NCI-H460 (cell line): ENCODE data around the gene STK39. TPM values are rescaled to one million over a fixed set of nuclear protein-coding genes. Genes with fewer than 3 reads are reported as not detected.

Source experiments
- DNase-seq: peaks from one replicate; pipeline ENCODE4 v3.0.0-alpha.2; 2016; ENCODE audit warnings: low read depth; ENCODE audit errors: extremely low read depth
- total RNA-seq: library from RNA; depleted of rRNA; stranded (reverse); fragments of >200 nt; shearing (Covaris generic); gene quantifications from 2 replicates; pipeline ENCODE4 v1.2.3, GENCODE V29; 2014

The STK39 gene
- total RNA-seq, 1 experiment from 2014 or later: 18.3 TPM

GRCh38 chr2:168185583-168186274 is 61.7 kb downstream of the STK39 start:
- no peak for DNase-seq

GRCh38 chr2:168184681-168185513 is 62.5 kb downstream of the STK39 start:
- no peak for DNase-seq

- no peak for DNase-seq
Observed at GRCh38 chr2:168183308-168183997, 63.9 kb downstream of the STK39 start.

GRCh38 chr2:168182550-168183249 is 64.7 kb downstream of the STK39 start:
- no peak for DNase-seq

- no peak for DNase-seq
Observed at GRCh38 chr2:168181825-168182224, 65.6 kb downstream of the STK39 start.

GRCh38 chr2:168180914-168181313 is 66.5 kb downstream of the STK39 start:
- no peak for DNase-seq

GRCh38 chr2:168180483-168180882 is 66.9 kb downstream of the STK39 start:
- DNase-seq: no peak

- no peak for DNase-seq
Observed at GRCh38 chr2:168179592-168179991, 67.8 kb downstream of the STK39 start.

GRCh38 chr2:168178520-168179324 is 68.7 kb downstream of the STK39 start:
- DNase-seq: no peak

GRCh38 chr2:168176402-168176801 is 71.0 kb downstream of the STK39 start:
- DNase-seq: no peak

GRCh38 chr2:168175469-168175868 is 71.9 kb downstream of the STK39 start:
- DNase-seq: no peak

- DNase-seq: no peak
Observed at GRCh38 chr2:168174756-168175155, 72.6 kb downstream of the STK39 start.

GRCh38 chr2:168172071-168172470 is 75.3 kb downstream of the STK39 start:
- no peak for DNase-seq

- DNase-seq: no peak
Observed at GRCh38 chr2:168171059-168171762, 76.2 kb downstream of the STK39 start.

- DNase-seq: no peak
Observed at GRCh38 chr2:168169097-168169745, 78.2 kb downstream of the STK39 start.

GRCh38 chr2:168167511-168168263 is 79.7 kb downstream of the STK39 start:
- no peak for DNase-seq

GRCh38 chr2:168166902-168167510 is 80.4 kb downstream of the STK39 start:
- no peak for DNase-seq
